ENCODE results near the gene EEF1A2.

Gene EEF1A2

DNA sequence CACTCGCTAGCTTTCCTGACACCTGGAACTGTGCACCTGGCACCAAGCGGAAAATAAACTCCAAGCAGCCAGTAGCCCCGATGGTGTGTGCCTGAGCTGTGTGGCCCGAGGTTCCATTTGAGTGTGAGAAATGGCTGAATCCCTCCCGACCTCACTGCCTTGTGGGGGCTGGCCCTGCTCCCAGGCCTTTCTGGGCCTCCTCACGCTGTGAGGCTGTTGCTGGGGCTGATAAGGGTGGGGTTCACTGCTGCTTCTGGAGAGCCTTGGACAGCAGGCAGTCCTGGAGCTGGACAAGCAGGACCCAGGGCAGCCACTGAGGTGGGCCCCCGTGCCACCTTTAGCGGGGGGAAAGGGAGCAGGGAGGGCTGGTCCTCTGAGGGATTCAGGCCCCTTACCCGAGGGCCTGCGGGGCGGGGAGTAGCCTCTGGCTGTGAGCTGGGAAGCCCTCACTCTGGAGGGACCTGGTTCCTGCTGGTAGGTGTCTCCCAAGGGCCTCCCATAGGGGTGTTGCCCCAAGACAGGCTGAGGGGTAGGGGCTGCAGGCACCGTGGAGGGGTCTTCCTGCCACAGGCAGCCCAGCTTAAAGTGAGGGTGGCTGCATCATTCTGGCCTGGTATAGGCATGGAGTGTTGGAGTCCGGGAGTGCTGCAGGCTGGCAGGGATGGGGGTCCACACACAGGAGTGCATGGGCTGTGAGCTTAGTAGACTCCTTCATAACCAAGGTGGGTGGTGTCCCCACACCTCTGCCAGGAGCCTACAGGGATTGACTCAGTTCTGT lies 23.4 kb upstream of the EEF1A2 start:
- FAIRE-seq: no peak
- no peak for DNase-seq (ENCODE audit: insufficient read length, low spot score)
- TF ChIP-seq POLR2AphosphoS5 (IDR thresholded peaks at IDR 0.05; ENCODE audit: low read depth, low read length) (no peak), PAX5 (IDR thresholded peaks at IDR 0.05; ENCODE audit: insufficient read depth, low read length, severe bottlenecking) (no peak), SPI1 (IDR thresholded peaks at IDR 0.05; ENCODE audit: low read depth, low read length) (no peak), POLR2A (IDR thresholded peaks at IDR 0.05; ENCODE audit: low read depth, low read length) (no peak), POU2F2 (IDR thresholded peaks at IDR 0.05; ENCODE audit: low read depth, low read length) (no peak), TAF1 (IDR thresholded peaks at IDR 0.05; ENCODE audit: low read depth, low read length) (no peak)

DNA sequence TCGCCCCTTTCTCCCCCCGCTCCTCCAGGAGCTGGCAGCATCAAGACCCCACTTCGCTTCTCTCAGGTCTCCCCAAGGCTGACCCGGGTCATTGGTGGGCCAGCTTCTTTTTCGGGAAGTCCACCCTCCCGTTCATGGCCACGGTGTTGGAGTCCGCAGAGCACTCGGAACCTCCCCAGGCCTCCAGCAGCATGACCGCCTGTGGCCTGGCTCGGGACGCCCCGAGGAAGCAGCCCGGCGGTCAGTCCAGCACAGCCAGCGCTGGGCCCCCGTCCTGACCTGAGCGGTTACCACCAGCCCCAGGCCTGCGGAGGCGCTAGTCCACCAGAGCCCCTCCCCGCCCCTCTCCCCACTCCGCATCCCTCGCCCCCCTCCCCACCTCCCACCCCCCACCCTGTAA lies 22.7 kb upstream of the EEF1A2 start:
- TF ChIP-seq POLR2A (IDR thresholded peaks at IDR 0.05; ENCODE audit: low read depth, low read length) (no peak), POU2F2 (IDR thresholded peaks at IDR 0.05; ENCODE audit: low read depth, low read length) (no peak), POLR2AphosphoS5 (IDR thresholded peaks at IDR 0.05; ENCODE audit: low read depth, low read length) (no peak), SPI1 (IDR thresholded peaks at IDR 0.05; ENCODE audit: low read depth, low read length) (no peak), TAF1 (IDR thresholded peaks at IDR 0.05; ENCODE audit: low read depth, low read length) (no peak), PAX5 (IDR thresholded peaks at IDR 0.05; ENCODE audit: insufficient read depth, low read length, severe bottlenecking) (no peak)
- no peak for DNase-seq (ENCODE audit: insufficient read length, low spot score)
- FAIRE-seq: no peak

DNA sequence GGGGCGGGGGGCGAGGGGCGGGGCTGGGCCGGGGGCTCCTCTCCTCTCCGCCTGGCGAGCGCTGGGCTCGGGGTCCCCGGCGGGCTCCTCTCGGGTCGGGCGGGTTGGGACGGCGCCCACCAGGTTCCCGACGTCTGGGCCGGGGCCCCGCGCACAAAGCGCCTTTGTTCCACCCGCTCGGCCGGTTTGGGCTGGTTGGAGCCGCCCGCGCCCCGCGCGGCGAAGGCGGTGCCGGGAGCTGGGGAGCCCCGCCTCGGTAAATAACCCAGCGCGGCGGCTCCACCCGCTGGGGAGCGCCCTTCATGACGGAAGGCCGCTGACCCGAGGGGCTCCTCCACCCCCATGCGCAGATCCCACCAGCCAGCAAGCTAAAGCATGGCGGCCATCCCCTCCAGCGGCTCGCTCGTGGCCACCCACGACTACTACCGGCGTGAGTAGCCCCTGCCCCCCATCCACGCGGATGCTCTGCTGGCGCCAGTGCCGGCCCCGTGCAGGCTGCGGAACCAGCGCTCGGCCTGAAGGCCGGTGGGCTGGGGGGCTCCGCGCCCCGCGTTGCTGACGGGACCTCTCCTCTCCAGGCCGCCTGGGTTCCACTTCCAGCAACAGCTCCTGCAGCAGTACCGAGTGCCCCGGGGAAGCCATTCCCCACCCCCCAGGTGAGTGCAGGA lies 22.2 kb upstream of the EEF1A2 start:
- DNase-seq (ENCODE audit: insufficient read length, low spot score) (no peak), FAIRE-seq (peak; percentile 70)
- TF ChIP-seq POLR2A (IDR thresholded peaks at IDR 0.05; ENCODE audit: low read depth, low read length) (no peak), PAX5 (IDR thresholded peaks at IDR 0.05; ENCODE audit: insufficient read depth, low read length, severe bottlenecking) (no peak), SPI1 (IDR thresholded peaks at IDR 0.05; ENCODE audit: low read depth, low read length) (no peak), TAF1 (IDR thresholded peaks at IDR 0.05; ENCODE audit: low read depth, low read length) (no peak)

DNA sequence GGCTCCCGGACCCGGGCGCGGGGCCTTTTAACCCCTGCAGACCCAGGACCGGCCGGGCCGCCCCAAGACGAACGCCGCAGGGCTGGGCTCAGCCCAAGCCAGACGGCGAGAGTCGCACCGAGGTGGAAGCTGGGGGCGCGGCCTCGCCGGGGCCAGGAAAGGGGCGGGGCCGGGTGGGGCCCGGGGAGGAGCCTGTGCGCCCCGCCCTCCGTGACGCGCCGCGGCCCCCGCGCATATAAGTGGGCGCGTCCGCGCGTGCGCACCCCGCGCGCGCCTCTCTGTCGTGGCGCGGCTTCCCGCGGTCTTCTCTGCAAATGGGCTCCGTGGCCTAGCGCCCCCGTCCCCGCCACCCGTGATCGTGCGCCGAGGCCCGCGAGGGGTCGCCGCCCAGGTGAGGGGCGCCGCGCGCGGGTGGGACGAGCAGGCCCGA lies 21.6 kb upstream of the EEF1A2 start, which contains the start of gene PPDPF:
Gene PPDPF (plus strand): TSS at position 262 of the 430 bp plus-strand sequence. CDS start 544 bp downstream, outside the sequence.
- no peak for TF ChIP-seq POLR2A (IDR thresholded peaks at IDR 0.05; ENCODE audit: low read depth, low read length)
- peak; percentile 61; the same call in 1 of the 2 replicates for TF ChIP-seq TAF1 (IDR thresholded peaks at IDR 0.05; ENCODE audit: low read depth, low read length)
- TF ChIP-seq SPI1 (IDR thresholded peaks at IDR 0.05; ENCODE audit: low read depth, low read length): no peak
- TF ChIP-seq POLR2AphosphoS5 (IDR thresholded peaks at IDR 0.05; ENCODE audit: low read depth, low read length): peak; percentile 75
- no peak for TF ChIP-seq PAX5 (IDR thresholded peaks at IDR 0.05; ENCODE audit: insufficient read depth, low read length, severe bottlenecking)
- DNase-seq (ENCODE audit: insufficient read length, low spot score) (peak; percentile 98), FAIRE-seq (peak; percentile 94)

DNA sequence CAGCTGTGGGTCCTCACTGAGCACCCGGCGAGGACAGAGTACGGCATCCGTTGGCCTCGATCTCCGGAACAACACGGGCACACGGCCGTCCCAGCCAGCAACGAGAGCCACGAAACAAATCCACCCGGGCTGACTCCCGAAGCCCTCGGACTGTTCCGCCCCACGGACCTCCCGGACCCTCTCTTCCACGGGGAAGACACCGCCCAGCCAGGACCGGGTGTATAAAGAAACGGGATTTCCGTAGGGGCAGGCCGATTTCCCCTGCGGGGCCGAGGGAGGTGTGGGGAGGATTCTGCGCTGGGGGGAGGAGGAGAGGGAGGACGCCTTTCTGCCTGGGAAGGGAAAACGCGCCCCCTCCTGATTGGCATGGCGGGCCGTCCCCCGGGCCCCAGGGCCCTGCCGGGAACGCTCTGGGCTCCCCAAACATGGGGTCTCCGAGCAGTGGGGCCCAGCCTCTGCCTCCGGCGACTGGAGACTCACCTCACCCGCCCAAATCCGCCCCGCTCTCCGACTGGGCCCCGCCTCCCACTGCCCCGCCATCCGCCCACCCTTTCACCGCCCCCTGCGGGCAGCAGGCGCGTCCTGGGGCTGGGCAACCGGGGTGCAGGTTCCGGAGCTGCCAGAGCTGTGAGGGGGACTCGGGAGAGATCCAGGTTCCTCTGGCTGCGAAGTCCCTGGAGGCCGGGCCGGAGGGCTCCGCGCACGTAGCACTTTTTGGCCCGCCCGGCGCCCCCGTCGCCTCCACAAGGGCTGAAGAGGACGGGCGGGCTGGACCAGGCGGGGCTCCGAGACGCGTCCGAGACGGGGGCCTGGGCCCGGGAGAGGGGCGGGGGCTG lies 21.0 kb upstream of the EEF1A2 start:
- TF ChIP-seq POU2F2 (IDR thresholded peaks at IDR 0.05; ENCODE audit: low read depth, low read length) (no peak), POLR2AphosphoS5 (IDR thresholded peaks at IDR 0.05; ENCODE audit: low read depth, low read length) (no peak), PAX5 (IDR thresholded peaks at IDR 0.05; ENCODE audit: insufficient read depth, low read length, severe bottlenecking) (no peak), POLR2A (IDR thresholded peaks at IDR 0.05; ENCODE audit: low read depth, low read length) (no peak), SPI1 (IDR thresholded peaks at IDR 0.05; ENCODE audit: low read depth, low read length) (no peak), TAF1 (IDR thresholded peaks at IDR 0.05; ENCODE audit: low read depth, low read length) (no peak)
- DNase-seq (ENCODE audit: insufficient read length, low spot score): no peak
- peak; percentile 31 for FAIRE-seq

DNA sequence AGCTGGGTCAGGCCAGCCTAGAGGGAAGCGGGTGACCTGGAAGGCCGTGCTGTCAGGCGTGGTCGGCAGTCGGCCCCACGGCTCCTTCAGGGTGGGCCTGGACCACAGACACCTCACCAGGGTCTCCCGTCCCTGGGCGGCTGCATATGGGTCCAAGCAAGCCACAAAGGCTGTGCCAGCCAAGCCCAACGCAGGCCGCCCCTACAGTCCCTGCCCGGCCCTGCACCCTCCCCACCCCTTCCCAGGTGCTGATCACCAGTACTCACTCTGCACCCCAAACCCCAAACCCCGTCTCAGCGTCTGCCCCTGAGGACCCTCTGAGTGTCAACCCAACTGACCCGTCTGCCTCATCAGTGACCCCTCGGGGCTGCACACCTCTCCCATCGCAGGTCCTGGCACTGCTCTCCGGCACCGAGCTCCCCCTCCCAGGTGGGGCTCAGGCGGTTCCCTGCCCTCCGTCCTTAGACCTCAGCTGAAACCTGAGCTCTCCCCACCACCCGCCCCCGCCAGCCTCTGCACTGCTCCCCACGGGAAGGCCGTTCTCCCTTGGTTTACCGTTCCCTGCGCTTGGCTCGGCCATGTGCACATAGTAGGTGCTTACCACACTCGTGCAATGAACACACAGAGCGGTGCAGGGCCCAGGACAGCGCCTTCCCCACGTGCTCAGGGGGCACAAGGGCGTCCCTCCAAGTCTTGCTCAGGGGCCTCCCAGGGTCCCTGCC lies 20.2 kb upstream of the EEF1A2 start:
- FAIRE-seq: no peak
- TF ChIP-seq TAF1 (IDR thresholded peaks at IDR 0.05; ENCODE audit: low read depth, low read length): no peak
- no peak for TF ChIP-seq POLR2A (IDR thresholded peaks at IDR 0.05; ENCODE audit: low read depth, low read length)
- no peak for TF ChIP-seq POLR2AphosphoS5 (IDR thresholded peaks at IDR 0.05; ENCODE audit: low read depth, low read length)
- no peak for TF ChIP-seq PAX5 (IDR thresholded peaks at IDR 0.05; ENCODE audit: insufficient read depth, low read length, severe bottlenecking)
- TF ChIP-seq POU2F2 (IDR thresholded peaks at IDR 0.05; ENCODE audit: low read depth, low read length): no peak
- TF ChIP-seq SPI1 (IDR thresholded peaks at IDR 0.05; ENCODE audit: low read depth, low read length): no peak
- no peak for DNase-seq (ENCODE audit: insufficient read length, low spot score)

DNA sequence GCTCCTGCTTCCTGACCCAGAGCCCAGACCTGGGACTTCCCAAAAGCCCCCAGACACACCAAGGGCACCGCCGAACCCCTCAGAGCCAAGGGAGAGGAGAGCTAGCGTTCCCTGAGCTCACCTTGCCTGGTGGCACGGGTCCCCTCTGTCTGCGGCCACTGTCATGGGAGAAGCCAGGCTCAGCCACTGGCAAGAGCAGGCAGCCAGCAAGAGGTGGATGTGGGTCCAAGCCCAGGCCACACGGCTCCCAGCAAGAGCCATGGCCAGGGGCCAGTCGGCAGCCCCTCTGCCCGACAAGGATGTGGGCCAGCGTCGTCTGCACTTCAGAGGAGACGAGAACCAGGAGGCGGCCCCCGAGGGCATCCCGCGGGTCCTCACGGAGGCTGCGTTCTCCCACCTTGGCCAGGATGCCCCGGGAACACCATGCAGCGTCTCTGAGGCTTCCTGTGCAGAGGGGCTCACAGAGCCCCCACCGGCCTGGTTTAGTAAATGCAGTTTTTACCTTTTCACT lies 19.5 kb upstream of the EEF1A2 start:
- DNase-seq (ENCODE audit: insufficient read length, low spot score): no peak

More for the DNA sequence above, 19.5 kb upstream of the EEF1A2 start:
- no peak for FAIRE-seq
- TF ChIP-seq POU2F2 (IDR thresholded peaks at IDR 0.05; ENCODE audit: low read depth, low read length) (no peak), POLR2A (IDR thresholded peaks at IDR 0.05; ENCODE audit: low read depth, low read length) (no peak), PAX5 (IDR thresholded peaks at IDR 0.05; ENCODE audit: insufficient read depth, low read length, severe bottlenecking) (no peak)

Measured in GM12891 (cell line).